Measurements from ENCODE around the gene ASB1.

GRCh38 chr2:238467062-238467461, 40.3 kb downstream of the ASB1 start:
- TF ChIP-seq EZH2 (IDR thresholded peaks at IDR 0.05) (no peak), POLR2AphosphoS5 (IDR thresholded peaks at IDR 0.05; ENCODE audit: borderline replicate concordance, low read depth, low read length) (no peak)
